ENCODE results near the gene TLCD4. TPM values are rescaled to one million over a fixed set of nuclear protein-coding genes. Genes with fewer than 3 reads are reported as not detected.

TLCD4 gene, protein sequence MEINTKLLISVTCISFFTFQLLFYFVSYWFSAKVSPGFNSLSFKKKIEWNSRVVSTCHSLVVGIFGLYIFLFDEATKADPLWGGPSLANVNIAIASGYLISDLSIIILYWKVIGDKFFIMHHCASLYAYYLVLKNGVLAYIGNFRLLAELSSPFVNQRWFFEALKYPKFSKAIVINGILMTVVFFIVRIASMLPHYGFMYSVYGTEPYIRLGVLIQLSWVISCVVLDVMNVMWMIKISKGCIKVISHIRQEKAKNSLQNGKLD
- not detected for total RNA-seq

DNA sequence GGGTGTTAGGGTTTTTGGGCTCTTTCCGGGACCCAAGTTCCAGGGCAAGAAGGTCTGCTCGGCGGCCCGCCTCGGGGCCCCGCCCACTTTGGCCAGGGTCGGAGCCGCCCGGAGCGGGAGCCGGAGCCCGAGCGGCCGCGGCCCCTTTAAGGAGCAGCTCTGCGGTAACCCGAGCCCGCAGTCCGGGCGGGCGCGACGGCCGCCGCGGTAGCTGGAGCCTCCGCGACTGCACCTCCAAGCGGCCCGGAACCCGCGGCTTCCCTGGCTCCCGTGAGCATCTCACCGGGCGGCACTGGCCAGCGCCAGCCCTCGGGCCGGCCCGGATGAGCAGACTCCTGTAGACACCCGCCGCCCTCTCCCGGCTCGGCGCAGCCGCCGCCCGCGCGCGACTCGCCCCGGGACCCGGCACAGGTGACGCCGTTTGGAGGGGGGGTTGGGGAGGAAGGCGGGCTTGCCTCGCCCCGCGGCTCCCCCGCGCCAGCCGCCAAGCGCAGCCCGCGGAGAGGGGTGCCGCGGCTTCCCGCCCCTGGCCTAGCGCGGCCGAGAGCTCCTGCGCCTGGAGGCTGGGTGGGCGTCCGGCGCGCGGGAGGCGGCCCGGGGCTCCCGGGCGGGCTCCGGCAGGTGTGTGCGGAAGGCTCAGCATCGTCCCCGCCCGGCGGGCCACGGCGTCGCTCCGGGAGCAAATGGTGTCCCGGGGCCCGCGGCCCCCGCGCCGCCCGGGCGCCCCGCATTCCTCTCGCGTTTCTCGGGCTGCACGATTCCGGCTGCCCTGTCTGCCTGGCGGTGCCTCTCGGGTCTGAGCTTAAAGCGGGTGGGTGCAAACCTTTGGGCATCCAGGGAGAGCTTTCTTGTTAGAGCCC is at the start of gene TLCD4:
Gene TLCD4, plus strand, starts transcription at position 149 of the 860 bp plus-strand sequence. CDS start 26,547 bp downstream, outside the sequence.
- ATAC-seq (peak; percentile 69), DNase-seq (no peak)
- H3K9me3 Mint-ChIP-seq (ENCODE audit: low read depth), result no peaks in the 10 kb centered on the region
- peak within 1 kb of the TSS; percentile 29 for H3K27ac Mint-ChIP-seq
- peaks cover 10% of the 10 kb centered on the region for H3K4me1 Mint-ChIP-seq
- peaks cover 1% of the 10 kb centered on the region for H3K36me3 Mint-ChIP-seq
- peak within 1 kb of the TSS; percentile 70 for H3K4me3 Mint-ChIP-seq
- CTCF ChIA-PET, result no interaction called here
- H3K27me3 Mint-ChIP-seq, result peaks cover 60% of the 10 kb centered on the region

DNA sequence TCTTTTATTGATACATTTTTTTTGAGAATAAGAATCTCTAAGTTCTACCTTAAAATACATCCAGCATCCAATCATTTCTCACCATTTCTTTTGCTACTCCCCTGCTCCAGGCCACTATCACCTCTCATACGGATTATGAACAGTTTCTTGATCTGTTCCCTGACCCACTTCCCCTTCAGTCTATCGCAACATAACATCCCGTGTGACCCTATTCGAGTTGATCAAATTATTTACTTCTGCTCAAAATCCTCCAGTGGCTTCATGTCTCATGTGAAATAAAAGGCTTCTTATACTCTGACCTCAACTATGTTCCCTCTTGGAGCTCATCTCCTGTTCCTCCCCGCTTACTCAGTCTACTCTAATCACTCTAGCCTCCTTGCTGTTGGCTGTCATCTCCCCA is 49.6 kb upstream of the TLCD4 start:
- Mint-ChIP-seq H3K4me1 (peaks cover 14% of the 10 kb centered on the region), H3K4me3 (no peak overlapping the region), H3K9me3 (ENCODE audit: low read depth) (no peaks in the 10 kb centered on the region), H3K27me3 (no peaks in the 10 kb centered on the region), H3K27ac (no peak overlapping the region), H3K36me3 (peaks cover 11% of the 10 kb centered on the region)
- ATAC-seq (no peak), DNase-seq (no peak)
- CTCF ChIA-PET, result no interaction called here

DNA sequence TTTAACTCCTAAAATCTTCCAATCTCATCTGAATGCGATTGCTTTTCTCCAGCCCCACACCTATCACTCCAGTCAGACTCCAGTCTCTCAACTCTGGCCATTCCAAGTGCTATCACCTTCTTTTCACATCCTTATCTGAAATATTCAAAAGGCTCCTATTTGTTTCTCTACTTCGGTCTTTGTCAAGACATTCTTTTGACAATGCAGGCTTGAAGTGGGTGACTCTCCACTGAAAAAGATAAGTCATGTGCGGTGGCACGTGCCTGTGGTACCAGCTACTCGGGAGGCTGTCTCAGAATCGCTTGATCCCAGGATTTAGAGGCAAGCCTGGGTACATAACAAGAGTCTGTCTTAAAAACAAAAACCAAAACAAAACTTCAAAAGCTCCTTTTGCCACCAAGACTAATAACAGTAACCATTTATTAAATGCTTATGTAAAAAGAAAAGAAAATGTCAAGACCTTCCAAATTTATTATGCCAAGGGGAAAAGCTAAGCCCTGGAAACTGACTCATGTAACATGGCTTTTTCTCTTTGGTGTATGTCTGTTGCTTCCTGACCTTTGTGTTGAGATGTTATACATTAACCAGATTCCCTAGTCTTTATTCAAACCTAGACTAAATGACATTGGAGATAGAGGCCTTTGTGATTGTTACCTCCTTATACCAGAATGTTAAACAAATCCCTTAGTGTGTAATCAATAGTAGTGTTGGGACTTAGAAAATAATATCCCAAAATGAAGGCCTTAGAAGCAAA is 48.0 kb upstream of the TLCD4 start:
- Mint-ChIP-seq H3K9me3 (ENCODE audit: low read depth) (no peaks in the 10 kb centered on the region), H3K27me3 (no peaks in the 10 kb centered on the region), H3K36me3 (peaks cover 4% of the 10 kb centered on the region), H3K4me1 (peaks cover 20% of the 10 kb centered on the region), H3K27ac (no peak overlapping the region), H3K4me3 (no peak overlapping the region)
- CTCF ChIA-PET, result interaction anchor here (0.9 kb wide), 1 partner anchor 165 kb away, joined by 3 read pairs; the partner anchor contains the start of gene RWDD3
- no peak for ATAC-seq
- DNase-seq, result no peak

DNA sequence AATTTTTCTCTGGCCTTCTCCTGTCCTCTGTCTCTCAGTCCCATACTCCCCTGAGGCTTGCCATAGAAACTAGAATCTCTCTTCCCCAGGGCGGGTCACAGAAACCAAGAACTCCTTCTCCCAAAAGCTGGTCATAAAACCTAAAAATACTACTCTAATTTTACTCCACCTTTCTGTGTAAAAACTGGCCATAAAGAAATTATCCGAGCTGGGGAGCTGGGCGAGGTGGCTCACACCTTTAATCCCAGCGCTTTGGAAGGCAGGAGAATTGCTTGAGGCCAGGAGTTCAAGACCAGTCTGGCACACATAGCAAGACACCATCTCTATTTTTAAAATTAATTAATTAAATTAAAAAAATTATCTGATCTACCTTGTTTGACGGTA is 47.5 kb upstream of the TLCD4 start:
- H3K4me3 Mint-ChIP-seq, result no peak overlapping the region
- peaks cover 3% of the 10 kb centered on the region for H3K36me3 Mint-ChIP-seq
- DNase-seq (no peak), ATAC-seq (no peak)
- CTCF ChIA-PET, result interaction anchor here (0.9 kb wide), 1 partner anchor 164 kb away, joined by 3 read pairs; the partner anchor contains the start of gene RWDD3
- H3K27me3 Mint-ChIP-seq, result no peaks in the 10 kb centered on the region
- H3K27ac Mint-ChIP-seq, result no peak overlapping the region
- peaks cover 20% of the 10 kb centered on the region for H3K4me1 Mint-ChIP-seq
- H3K9me3 Mint-ChIP-seq (ENCODE audit: low read depth), result no peaks in the 10 kb centered on the region

DNA sequence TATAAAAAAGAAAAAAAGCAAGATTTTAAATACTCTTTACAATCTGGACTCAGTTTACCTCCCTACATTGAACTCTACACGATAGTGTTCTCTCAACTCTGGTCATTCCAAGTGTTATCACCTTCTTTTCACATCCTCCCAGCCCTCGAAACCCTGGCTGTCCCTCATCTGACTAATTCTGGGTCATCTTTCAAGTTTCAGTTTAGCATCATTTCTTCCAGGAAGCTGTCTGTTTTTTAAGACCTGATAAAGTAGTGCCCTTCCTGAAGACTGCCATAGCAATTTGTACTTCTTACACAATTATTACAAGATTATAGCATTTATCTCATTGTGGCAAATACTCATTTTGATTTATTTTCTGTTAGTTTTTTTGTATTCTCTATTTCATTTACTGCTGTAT is 45.6 kb upstream of the TLCD4 start:
- DNase-seq (no peak), ATAC-seq (no peak)
- Mint-ChIP-seq H3K36me3 (peaks cover 2% of the 10 kb centered on the region), H3K27ac (peak overlapping the region; percentile 89), H3K4me3 (peak overlapping the region; percentile 87), H3K4me1 (peaks cover 20% of the 10 kb centered on the region), H3K27me3 (no peaks in the 10 kb centered on the region), H3K9me3 (ENCODE audit: low read depth) (no peaks in the 10 kb centered on the region)
- CTCF ChIA-PET, result interaction anchor here (1.4 to 1.9 kb wide), 2 partner anchors 162 to 217 kb away, joined by 3 to 27 read pairs; partner anchors contain the start of gene RWDD3

DNA sequence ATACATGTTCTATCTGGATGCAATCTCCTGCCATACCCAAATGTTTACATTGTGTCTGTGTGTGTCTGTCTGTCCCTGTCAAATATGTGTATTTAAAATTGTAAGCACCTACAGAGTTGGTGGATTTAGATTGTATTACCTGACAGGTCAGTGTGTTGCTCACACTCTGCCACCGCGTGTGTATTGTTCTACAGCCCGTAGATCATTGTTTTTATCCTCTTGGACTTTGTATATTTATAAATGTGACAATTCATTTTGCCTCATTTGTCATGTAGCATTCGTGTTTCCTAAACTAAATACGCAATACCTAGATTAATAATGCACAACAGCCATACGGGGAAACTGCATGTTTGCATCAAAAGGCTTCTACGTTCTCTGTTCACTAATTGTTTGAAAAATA is 45.0 kb upstream of the TLCD4 start:
- Mint-ChIP-seq H3K27me3 (peaks cover 4% of the 10 kb centered on the region), H3K9me3 (ENCODE audit: low read depth) (no peaks in the 10 kb centered on the region), H3K4me1 (peaks cover 20% of the 10 kb centered on the region), H3K4me3 (peak overlapping the region; percentile 87), H3K27ac (peak overlapping the region; percentile 89), H3K36me3 (peaks cover 2% of the 10 kb centered on the region)
- ATAC-seq (no peak), DNase-seq (no peak)
- CTCF ChIA-PET, result interaction anchor here (0.8 to 4.8 kb wide), 3 partner anchors 13 to 162 kb away, joined by 3 to 27 read pairs (median 23); partner anchors contain the start of gene RWDD3

DNA sequence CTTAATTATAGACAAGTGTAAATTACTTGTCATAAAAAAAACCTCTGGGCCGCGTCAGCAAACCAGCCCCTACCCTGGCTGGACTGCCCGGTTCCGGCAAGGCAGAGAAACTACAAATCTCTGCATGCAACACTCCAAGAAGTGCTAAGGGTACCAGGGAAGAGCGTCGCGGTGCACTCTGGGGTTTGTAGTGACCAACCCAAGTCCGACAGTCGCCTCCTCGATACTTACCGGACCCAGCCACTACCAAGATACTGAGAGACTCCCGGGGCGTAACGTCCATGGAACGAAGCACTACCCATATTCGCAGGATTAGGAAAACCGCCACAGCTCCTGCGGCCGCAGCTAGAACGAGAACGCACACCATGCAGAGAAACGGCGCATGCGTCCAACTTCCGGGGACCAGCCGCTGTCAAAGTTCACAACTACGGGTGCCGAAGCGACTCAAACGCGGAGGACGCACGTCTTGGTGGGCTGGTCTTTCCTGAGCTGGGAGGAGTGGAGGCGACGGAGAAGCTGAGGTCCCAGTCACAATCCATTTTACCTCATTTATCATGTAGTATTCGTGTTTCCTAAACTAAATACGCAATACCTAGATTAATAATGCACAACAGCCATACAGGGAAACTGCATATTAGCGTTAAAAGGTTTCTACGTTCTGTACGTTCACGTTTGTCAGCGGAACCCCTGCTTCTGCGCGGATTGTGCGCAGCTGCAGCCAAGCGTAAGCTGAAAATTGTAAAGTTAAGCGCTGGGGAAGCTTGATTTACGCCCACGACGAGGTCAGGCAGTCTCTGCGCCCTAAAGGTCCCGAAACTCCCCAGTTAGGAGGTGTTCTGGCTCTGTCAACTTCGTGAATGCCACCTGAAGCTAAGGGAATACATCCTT is 44.4 kb upstream of the TLCD4 start, which contains the start of gene ALG14:
Gene ALG14, minus strand, starts transcription at position 420 of the 888 bp plus-strand sequence. Its CDS starts 53 bp downstream, at position 367.
- peak within 1 kb of the TSS; percentile 89 for H3K27ac Mint-ChIP-seq
- peaks cover 2% of the 10 kb centered on the region for H3K36me3 Mint-ChIP-seq
- DNase-seq (peak; percentile 95), ATAC-seq (peak; percentile 97)
- H3K27me3 Mint-ChIP-seq, result peaks cover 4% of the 10 kb centered on the region
- H3K4me1 Mint-ChIP-seq, result peaks cover 20% of the 10 kb centered on the region
- no peaks in the 10 kb centered on the region for H3K9me3 Mint-ChIP-seq (ENCODE audit: low read depth)
- CTCF ChIA-PET, result interaction anchor here (0.7 to 4.8 kb wide), 10 partner anchors 12 to 655 kb away, joined by 3 to 27 read pairs (median 4); partner anchors contain the start of genes ABCD3 and RWDD3
- peak within 1 kb of the TSS; percentile 87 for H3K4me3 Mint-ChIP-seq

DNA sequence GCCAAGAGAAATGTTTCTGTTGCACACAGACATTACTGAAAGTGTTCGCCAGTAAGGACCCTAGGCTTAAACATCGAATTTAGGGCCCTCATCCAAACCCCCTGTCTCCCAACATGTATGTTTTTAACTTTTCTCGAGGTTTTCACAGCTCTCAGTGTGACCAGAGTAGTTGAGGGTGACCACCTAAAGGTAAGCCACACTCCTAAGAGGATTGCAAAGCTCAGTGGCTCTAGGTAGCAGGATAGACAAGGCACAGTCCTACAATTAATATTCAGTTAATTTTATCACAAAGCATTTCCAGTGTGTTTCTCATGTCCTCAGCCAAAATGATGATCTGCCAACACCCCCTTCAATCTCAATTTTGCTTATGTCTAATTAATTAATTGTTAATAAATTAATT is 43.7 kb upstream of the TLCD4 start:
- no peak for DNase-seq

DNA sequence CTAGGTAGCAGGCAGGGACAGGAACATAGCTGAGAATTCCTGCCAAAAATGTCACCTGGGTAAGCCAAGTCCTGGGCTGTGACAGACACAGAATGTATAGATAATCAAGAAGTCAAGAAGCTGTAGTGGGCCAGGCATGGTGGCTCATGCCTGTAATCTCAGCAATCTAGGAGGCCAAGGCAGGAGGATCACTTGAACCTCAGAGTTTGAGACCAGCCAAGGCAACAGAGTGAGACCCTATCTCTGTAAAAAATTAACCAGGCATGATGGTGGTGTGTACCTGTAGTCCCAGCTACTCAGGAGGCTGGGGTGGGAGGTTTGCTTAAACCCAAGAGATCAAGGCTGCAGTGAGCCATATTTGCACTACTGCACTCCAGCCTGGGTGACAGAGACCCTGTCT is 41.1 kb upstream of the TLCD4 start:
- Mint-ChIP-seq H3K9me3 (ENCODE audit: low read depth) (no peaks in the 10 kb centered on the region), H3K36me3 (peaks cover 2% of the 10 kb centered on the region), H3K4me1 (peaks cover 18% of the 10 kb centered on the region), H3K27ac (no peak overlapping the region), H3K4me3 (no peak overlapping the region), H3K27me3 (peaks cover 4% of the 10 kb centered on the region)
- DNase-seq, result no peak
- no peak for ATAC-seq
- CTCF ChIA-PET, result interaction anchor here (4.8 kb wide), 1 partner anchor 9 kb away, joined by 23 read pairs; no protein-coding TSS in a partner anchor

More for the DNA sequence above, 43.7 kb upstream of the TLCD4 start:
- H3K9me3 Mint-ChIP-seq (ENCODE audit: low read depth), result no peaks in the 10 kb centered on the region
- no peak for ATAC-seq
- H3K27me3 Mint-ChIP-seq, result peaks cover 4% of the 10 kb centered on the region
- CTCF ChIA-PET, result interaction anchor here (0.7 to 4.8 kb wide), 9 partner anchors 11 to 656 kb away, joined by 3 to 27 read pairs (median 6); partner anchors contain the start of genes ABCD3 and RWDD3
- H3K27ac Mint-ChIP-seq, result peak overlapping the region; percentile 89
- peak overlapping the region; percentile 87 for H3K4me3 Mint-ChIP-seq
- peaks cover 20% of the 10 kb centered on the region for H3K4me1 Mint-ChIP-seq
- peaks cover 2% of the 10 kb centered on the region for H3K36me3 Mint-ChIP-seq

DNA sequence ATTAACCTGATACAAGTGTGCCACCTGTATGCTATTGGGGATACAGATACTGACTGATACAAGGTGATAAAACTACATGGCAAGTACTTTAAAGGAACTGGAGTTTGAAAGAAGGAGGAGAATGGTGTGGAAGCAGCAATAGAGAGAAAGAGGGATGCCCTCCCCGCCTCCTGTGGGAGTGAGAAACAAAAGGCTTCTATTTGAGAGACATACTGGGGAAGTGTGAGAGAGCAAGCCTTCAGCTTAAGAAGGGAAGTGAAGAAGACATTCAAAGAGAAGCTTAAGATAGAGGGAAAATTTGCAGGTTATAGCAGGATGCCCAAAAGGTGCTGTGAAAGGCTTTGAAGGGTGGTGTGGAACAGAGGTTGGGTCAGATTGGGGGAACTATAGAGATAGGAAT is 36.7 kb upstream of the TLCD4 start:
- peaks cover 17% of the 10 kb centered on the region for H3K27me3 Mint-ChIP-seq
- no peaks in the 10 kb centered on the region for H3K9me3 Mint-ChIP-seq (ENCODE audit: low read depth)
- CTCF ChIA-PET, result interaction anchor here (0.8 kb wide), 1 partner anchor 154 kb away, joined by 4 read pairs; the partner anchor contains the start of gene RWDD3
- no peak for ATAC-seq
- DNase-seq, result no peak
- H3K27ac Mint-ChIP-seq, result no peak overlapping the region
- no peaks in the 10 kb centered on the region for H3K36me3 Mint-ChIP-seq
- no peak overlapping the region for H3K4me3 Mint-ChIP-seq
- H3K4me1 Mint-ChIP-seq, result no peaks in the 10 kb centered on the region

DNA sequence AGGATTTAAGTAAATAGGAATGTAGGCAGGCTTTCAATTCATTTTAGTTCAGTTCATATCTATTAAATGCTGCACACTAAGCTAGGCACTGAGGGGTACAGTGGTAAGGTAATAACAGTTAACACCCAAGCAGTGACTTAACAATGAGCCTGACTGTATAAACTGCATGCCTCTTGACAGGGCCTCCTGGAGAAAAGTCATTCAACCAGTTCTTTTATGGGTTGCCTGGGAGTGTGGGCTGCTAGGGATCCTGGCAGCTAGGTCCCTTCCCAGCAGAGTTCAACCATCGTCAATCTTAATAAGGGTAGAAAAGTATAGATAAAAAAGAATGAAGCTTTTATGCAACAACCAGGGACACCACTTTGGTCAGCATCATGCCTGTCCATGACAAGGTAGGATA is 36.3 kb upstream of the TLCD4 start:
- H3K36me3 Mint-ChIP-seq, result no peaks in the 10 kb centered on the region
- H3K4me3 Mint-ChIP-seq, result no peak overlapping the region
- no peaks in the 10 kb centered on the region for H3K9me3 Mint-ChIP-seq (ENCODE audit: low read depth)
- ATAC-seq, result no peak
- peaks cover 19% of the 10 kb centered on the region for H3K27me3 Mint-ChIP-seq
- no peak for DNase-seq
- H3K27ac Mint-ChIP-seq, result no peak overlapping the region
- no peaks in the 10 kb centered on the region for H3K4me1 Mint-ChIP-seq
- CTCF ChIA-PET, result interaction anchor here (1.5 kb wide), 1 partner anchor 153 kb away, joined by 3 read pairs; the partner anchor contains the start of gene RWDD3
